NCI-H2171 treated with DMSO at 0.1 percent for 48 hours (cell line): ENCODE results near the gene TFEB.
"Not testable (repeated sequence)": the region's sequence is repeated elsewhere in the genome, so short reads cannot be mapped to it uniquely, and the experiment has no call there.

Source experiments
- DNase-seq: peaks from one replicate; lab custom pipeline; 2025; lab: John Stamatoyannopoulos, UW

TFEB gene

DNA sequence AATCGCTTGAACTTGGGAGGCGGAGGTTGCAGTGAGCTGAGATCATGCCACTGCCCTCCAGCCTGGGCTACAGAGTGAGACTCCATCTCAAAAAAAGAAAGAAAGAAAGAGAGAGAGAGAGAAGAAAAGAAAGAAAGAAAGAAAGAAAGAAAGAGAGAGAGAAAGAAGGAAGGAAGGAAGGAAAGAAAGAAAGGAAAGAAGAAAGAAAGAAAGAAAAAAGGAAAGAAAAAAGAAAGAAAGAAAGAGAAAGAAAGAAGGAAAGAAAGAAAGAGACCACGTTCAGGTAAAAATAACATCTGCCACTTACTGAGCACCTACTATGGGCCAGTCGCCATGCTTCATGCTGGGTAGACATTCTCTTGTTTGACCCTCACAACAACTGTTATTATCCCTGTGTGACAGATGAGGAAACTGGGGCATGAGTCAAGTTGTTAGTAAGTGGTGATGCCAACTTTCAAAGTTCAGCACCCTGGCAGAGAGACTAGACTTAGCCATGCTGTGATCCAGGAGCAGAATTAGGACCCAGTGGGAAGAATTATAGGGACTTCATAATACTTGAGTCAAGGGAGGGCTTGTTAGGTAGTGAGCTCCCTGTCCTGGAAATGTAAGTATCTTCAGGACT lies 30.7 kb upstream of the TFEB start:
- not testable (repeated sequence) for DNase-seq

DNA sequence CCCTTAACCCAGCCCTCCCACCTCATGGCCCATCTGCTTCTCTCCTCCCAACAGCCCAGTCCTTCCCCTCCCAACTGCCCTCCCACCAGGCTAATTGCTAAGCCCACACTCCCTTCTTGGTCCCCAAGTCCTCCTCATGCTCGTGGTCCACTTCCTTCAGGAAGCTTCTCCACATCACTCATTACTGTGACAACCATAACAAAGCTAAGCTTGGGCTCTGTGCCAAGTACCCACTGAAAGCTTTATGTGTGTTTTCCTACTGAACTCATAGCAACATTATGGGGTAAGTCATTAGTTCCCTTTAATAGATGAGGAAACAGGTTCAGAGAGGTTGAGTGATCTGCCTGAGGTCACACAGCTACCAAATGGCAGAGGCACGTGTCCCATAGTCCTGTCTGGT lies 28.1 kb upstream of the TFEB start:
- DNase-seq, result no peak

DNA sequence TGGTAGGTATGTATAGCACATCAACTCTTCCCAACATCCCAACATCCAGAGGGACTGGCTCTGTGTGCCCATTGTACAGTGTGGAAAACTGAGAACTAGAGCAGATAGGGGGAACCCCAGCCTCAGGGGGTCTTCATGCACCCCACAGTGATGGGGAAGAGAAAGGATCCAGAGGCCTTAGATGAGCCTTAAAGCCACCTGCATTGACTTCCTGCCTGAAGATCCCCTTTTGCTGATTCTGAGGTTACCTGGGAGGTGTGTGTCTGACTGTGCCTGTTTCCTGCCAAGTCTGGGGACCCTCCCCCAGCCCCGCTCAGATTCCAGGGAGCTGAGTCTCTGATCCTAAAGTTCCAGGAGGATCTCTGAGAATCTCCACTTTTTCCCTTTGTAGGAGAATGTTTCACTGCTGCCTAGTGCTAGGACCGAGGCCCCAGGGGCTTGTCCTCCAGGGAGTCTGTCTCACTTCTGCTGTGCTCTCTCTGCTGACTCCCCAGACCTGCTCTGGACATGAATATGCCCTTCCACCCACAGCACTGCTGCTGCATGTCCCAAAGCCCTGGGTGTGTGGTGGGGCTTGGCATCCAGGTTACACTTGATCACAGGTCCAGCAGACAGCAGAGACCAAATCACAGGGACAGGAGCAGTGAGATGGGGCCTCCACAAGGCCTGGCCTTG lies 24.6 kb upstream of the TFEB start:
- no peak for DNase-seq

DNA sequence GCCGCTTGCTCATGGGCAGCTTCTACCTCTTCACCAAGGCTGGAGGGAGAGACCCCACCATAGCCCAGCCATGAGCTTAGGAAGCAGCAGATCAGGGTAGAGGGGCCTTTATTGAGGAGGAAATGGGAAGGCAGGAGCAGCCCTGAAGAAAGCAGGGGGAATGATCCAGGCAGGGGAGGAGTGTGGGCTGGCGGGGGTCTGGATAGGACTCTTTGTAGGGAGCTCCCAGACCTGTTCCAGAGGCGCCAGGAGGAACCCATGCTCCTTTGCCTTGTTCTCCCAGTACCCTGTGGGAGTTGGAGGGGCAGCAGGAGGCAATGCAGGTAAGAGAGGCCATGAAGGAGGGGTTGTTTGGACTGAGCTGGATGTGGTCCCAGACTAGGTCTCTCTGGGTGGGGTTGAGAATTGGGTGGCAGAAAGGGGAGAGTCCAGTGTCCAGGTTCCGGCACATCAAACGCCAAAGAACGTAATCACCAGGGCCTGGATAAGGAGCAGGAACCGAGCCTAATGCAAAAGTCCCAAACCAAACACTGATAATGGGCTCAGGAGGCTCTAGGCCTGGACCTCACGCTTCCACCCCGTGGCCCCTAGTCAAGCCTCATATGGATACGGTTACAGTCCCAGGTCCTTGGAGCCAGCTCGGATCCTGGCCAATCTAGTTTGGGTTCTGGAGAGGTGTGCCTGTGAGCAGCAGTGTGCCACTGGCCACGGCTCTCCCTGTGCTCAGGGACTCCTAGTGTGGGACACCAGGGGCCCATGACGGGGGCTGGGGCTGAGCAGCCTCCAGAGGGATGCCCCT lies 23.9 kb upstream of the TFEB start:
- no peak for DNase-seq

DNA sequence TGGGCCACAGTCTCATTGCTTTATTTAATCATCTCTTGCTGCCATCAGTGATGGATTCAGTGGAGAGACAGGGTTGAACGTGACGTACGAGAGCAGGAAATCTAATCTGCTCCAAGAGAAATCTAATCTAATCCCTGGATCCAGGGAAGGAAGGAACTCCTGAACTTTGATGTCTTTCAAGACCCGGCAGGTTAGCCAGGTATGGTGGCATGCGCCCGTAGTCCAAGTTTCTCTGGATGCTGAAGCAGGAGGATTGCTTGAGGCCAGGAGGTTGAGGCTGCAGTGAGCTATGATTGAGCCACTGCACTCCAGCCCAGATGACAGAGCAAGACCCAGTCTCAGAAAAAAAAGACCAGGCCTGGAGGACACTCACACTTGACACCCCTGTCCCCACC lies 23.2 kb upstream of the TFEB start:
- no peak for DNase-seq

DNA sequence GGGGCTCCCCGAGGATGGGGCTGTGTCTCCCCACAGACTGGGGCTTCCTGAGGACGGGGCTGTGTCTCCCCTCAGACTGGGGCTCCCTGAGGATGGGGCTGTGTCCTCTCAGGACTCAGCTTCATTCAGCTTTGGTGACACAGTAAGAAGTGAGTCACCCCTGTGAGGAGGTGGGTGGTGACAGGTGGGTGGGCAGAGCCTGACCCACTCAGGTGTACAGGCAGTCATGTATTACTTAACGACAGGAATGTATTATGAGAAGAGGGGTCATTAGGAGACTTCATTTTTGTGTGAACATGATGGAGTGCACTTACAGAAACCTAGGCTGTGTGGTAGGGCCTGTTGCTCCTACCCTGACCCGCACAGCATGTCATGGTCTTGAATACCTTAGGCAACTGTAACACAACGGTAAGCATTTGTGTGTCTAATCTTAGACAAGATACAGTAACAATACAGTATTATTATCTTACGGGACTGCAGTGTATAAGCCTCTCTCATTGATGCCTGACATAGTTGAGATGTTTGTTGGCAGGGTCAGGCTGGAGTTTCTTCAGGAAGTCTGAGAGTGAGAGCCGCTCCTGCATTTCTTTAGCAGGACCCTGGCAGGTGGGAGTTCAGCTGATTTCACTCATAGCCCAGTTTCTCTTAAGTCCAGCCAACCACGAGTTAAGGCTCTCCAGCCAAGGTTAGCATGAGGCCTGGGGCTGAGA lies 22.7 kb upstream of the TFEB start:
- no peak for DNase-seq

DNA sequence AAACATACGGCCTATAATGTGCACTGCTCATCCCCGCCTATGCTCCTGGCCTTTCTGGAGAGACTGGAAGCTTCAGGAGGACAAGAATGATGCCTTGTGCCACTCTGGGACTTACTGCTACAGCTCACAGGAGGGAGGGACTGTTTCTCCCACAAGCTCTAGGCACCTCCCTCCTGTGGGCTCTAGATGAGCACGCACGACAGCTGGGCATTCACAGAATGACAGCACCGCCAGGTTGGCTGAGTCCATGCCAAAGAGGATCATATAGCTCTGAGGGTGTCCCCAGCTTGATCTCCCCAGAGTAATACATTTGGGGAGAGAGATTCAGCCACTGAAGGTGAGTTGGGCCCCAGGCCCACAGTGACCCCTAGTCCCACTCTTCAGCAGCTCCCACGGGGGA lies 21.9 kb upstream of the TFEB start:
- DNase-seq, result peak; percentile 4

DNA sequence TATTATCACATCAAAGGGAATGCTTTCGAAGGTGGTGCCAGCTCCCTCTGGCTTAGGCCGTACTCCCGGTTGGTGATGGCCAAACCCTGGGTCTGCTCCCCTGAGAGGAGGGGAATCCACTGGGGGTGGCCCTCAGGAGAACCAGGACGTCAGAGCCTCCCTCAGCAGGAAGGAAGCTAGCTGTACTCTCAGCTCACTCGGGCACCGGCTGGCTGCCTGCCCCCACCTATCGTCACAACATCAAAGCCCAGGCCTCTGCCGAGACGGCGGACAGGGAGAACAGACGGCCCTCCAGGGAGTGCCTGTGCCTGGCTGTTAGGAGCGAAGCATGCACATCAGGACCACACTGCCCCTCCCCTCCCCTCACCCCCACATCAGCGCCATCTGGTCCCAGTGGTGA lies 20.9 kb upstream of the TFEB start:
- no peak for DNase-seq

DNA sequence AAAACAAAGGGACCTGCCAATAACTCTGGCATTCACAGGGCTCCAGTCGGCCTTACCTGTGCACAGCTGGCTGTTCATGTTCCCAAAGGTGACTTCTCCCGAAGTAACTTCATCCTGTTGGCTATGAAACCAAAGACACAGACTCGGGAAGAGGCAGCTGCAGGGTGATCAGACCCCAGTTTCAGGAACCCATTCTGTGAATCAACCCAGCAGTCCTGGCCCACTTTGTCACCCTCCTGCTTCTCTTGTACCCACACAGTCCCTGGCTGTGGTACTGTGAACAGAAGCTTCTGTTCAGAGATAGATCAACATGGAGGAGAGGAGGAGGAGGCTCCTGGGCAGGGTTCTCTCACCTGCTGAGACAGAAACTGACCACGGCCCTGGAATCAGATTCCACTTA lies 20.5 kb upstream of the TFEB start:
- no peak for DNase-seq

DNA sequence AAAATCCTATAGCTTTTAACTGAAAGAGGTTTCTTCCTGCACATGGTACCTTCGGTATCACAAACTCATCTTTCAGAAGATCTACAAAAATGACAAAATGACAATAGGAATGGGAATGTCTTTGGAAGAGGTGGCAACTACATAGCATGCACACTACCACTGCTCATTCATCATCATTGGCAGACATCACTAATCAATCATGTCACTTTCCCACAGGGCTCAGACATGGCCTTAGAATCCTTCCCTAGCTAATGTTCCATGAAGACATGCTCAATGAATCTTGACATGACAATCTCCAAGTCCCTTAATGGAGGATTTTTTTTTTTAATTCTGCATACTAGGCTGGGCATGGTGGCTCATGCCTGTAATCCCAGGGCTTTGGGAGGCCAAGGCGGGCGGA lies 15.0 kb upstream of the TFEB start:
- no peak for DNase-seq

DNA sequence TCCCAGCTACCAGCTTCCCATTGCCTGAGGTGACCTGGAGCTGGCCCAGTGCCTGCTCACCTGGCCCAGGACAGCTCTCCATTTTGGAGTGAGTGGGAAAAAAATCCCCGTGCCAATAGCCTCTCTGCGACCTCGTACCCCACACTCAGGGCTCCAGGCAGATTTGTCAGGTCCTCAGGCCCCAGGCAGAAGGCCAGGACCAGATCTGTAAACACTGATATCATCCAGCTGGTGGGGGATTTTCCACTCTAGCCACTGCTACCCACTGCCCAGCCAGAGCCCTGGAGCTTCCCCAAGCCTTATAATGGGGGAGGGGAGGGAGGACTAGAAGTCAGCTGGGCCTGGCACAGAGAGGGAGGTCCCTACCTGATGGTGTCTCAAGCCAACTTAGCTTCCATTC lies 13.1 kb upstream of the TFEB start:
- no peak for DNase-seq

DNA sequence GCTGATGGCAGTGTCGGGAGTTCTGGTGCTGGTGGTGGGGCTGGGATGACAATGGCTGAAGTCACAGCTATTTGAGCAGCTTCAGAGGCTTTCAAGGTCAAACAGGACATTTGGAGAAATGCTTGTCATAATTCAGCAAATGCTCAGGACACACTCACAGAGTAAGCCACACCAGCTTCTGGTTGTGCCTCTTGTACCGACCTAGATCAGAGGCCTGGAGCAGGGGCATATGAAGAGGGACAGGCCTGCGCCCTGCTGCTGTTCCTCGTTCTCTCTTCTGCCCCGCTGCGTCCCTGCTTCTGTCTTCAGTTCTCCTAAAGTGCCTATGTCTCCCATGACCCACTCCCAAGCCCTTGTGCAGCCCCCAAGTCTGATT lies 12.7 kb upstream of the TFEB start:
- DNase-seq, result no peak

DNA sequence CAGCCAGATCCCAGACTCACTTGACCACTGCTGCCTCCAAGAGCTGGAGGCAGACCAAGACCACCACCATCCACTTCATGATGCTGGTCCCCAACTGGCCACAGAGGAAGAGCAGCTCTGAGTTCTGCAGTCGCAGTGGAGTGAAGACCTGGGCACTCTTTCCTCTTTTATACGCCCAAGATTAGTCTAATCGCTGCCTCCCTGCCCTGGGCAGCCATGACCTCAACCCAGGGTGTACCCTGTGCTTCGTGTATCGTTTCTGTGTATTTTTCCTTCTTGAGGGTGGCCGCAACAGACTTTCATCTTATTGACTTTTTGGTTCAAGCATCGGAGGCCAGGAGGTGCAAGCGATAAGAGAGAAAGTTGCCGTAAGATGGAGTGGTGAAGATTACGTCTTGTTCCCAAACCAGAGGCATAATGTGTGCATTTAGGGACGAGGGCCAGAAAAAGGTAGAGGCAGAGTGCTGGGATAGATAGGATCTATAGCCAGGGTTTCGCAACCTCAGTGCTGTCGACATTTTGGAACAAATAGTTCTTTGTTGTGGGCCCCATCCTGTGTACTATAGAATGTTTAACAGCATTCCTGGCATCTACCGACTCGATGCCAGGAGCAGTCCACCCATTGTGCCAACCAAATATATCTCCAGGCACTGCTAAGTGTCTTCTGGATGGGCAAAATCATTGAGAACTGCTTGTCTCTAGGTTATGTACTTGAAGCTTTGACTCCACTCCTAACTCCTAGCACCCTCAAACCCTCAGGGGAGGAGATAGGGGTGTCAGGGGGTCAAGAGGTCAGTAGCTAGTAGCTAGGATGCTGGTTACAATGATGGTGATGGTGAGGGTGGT lies 12.1 kb upstream of the TFEB start, which contains the start of gene PGC:
Gene PGC (minus strand): TSS at position 142 of the 846 bp plus-strand sequence. CDS start 63 bp downstream, at position 79.
- no peak for DNase-seq

DNA sequence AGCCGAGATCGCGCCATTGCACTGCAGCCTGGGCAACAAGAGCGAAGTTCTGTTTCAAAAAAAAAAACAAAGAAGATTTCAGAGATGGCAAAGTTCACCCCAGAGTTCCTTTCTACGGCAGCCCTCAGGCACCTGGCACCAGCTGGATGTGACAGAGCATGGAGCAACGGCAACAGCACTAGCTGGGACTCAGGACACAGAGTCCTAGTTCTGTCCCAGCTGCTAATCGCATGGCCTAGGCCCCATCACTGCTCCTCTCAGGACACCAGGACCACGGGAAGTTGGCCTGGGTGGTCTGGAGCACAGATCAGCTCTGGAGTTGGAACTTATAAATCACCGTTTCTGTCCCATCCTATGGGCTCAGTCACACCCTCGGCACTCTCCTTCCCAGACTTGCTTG lies 10.7 kb upstream of the TFEB start:
- no peak for DNase-seq

DNA sequence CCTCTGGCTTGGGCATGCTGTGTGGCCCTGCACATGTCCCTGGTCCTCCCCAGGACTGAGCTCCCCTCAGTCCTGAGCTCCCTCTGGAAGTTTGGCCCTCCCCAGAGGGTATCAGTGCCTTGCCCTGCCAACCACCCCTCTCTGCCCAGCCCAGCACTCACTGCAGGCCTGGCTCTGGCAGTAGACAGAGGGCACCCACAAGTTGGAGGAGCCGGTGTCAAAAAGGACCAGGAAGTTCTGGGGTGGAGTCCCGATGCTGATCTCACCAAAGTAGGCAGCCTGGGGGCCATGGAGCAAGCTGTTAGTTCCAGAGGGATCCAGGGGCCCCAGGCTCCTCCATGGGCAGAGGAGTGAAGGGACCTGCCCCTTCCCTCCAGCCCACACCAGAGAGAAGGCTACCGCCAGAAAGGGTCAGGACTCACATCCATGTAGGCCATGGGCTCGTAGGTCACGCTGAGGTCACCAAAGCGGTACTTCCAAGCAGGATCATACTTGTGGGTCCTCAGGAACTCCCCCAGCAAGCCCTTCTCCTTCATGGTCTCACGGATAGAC lies 8.9 kb upstream of the TFEB start:
- DNase-seq, result no peak

DNA sequence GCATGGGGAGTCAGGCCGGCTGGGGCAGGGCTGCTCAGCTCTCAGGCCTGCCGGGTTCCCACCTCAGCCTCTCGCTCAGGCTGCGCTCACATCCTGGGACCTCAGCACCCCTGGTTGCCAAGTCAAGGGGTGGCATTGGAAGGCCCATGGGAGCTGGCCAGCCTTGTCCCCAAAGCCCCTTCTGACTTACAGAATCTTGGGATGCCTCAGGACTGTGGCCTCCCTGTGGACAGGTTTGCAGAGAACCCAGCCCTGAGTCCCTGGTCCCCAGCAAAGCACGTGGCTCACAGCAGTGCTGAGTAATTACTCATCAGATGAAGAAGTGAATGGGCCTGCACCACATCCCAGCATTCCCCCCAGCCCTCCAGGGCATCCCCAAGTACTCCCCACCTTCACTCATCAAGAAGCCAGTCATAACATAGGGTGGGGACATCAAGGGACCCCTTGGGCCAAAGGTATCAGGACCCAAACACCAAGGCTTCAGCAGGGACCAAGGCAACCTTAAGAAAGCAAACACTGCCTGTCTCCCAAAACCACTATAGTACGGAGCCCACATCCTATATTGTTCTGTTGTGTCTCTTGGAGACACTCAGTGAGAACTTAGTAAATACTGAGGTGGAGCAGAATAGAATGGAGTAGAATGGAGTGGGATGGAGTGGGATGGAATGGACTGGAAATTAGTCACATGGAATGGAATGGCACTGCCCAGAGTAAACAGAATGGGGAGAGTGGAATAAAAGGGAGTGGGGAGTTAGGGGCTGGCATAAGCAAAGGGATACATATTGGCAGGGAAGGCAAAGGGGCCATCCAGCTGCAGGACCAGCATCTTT lies 8.2 kb upstream of the TFEB start:
- DNase-seq, result no peak

DNA sequence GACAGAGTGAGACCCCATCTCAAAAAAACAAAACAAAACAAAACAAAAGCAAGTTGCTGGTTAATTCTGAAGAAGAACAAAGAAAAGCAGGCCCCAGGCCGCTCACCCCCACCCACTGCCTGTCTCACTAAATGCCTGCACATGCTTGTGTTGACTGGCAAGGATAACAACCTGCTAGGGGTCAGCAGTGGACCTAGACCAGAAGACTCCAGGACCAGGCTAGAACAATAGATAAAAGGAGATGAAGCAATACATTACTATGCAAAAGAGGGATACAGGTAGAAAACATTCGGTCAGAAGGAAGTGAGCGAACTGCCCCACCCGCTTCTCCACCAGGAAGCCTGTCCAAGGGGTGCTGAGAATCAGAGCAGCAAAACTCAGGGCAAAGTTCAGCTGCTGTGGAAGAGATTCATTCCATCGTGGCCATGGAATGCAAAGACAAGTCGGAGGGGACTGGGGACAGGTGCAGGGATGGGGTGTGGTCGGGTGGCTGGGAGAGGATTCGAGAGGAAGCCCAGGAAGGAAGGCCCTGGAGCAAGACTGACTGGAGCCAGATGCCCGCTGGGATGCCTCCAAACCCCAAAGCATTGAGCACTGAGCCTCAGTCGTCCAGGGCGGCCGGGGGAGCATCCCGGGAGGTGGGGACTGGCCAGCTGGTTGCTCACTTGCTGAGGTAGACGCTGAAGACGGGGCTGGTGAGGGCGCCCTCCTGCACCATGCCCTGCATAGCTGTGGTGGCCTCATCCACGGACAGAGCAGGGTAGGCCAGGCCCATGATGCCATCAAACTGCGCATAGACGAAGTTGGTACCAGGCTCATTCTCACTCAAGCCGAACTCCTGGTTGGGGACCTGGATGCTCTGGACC lies 6.5 kb upstream of the TFEB start:
- no peak for DNase-seq

DNA sequence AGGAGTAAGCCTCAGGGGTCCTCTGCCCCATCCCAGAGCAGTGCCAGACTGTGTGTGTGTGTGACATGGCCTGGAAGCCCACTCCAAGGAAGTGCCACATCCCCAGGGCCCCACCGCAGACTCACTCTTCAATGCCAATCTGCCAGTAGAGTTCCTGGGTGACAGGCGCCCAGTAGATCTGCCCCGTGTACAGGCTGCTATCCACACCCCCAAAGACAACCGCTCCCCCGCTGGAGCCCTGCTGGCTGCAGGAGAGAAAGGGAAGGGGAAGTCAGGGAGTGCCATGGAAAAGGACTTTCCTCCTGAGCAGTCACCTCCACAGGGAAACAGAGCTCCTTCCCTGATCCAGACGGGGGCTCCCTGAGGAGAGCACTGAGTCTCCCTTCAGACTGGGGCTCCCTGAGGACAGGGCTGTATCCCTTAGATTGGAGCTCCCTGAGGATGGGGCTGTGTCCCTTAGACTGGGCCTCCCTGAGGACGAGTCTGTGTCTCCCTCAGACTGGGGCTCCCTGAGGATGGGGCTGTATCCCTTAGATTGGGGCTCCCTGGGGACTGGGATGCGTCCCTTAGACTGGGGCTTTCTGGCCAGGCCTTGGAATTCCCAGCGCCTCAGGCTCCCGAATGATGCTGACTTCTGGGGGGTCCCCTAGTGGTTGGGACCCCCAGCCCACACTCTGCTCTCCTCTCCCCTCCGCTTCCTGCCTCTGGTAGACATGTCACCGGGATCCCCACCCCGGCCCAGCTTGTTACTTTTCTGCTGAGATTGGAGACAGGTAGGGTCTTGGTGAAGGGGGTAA lies 5.2 kb upstream of the TFEB start:
- no peak for DNase-seq

DNA sequence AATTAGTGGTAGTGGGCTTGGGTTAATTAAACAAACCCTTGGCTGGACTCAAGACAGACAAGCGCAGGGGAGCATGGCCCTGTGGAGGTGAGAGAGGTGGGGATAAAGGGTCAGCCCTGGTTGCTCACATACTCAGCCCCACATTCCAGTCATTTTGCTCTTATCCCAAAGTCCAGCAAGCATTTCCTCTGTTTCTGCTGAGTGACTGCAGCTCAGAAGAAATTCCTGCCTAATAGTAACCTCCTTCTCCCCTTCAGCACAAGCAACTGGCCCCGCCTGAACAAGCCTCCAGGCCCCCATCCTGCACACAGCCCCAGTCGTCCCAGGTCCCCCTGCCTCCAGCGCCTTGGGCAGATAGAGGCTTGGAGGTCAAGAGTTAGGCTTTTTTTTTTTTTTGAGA lies 3.6 kb upstream of the TFEB start:
- no peak for DNase-seq
